RWPE2 (cell line): ENCODE measurements around the gene RESP18.

ENCODE experiments used
- ATAC-seq: fragments of 200-7000 bp; cut with Tn5 transposase; 3 replicates; pipeline ENCODE4 v1.9.1; 2021; ENCODE audit warnings: low read depth
- DNase-seq: peaks from one replicate; pipeline ENCODE4 v3.0.0-alpha.2; 2020; ENCODE audit warnings: low spot score
- H3K27ac ChIP-seq: fragments of 450-650 bp; 2 replicates; pipeline ENCODE4 v1.5.1; 2017; ENCODE audit warnings: mild to moderate bottlenecking; ENCODE audit not compliant: poor library complexity, severe bottlenecking
- H3K27me3 ChIP-seq: fragments of 250-450 bp; sonication (Bioruptor Pico); 2 replicates; pipeline ENCODE4 v1.5.1; 2021; ENCODE audit warnings: mild to moderate bottlenecking, moderate library complexity; ENCODE audit not compliant: insufficient read depth, poor library complexity, severe bottlenecking
- H3K36me3 ChIP-seq: fragments of 250-450 bp; sonication (Bioruptor Pico); 2 replicates; pipeline ENCODE4 v1.5.1; 2020; ENCODE audit warnings: low read depth, mild to moderate bottlenecking, moderate library complexity
- H3K4me1 ChIP-seq: fragments of 250-450 bp; sonication (Bioruptor Pico); 2 replicates; pipeline ENCODE4 v1.5.1; 2021; ENCODE audit warnings: mild to moderate bottlenecking, moderate library complexity; ENCODE audit not compliant: insufficient read depth, poor library complexity, severe bottlenecking
- H3K4me3 ChIP-seq: fragments of 250-450 bp; sonication (Bioruptor Pico); 2 replicates; pipeline ENCODE4 v1.5.1; 2021; ENCODE audit warnings: mild to moderate bottlenecking, moderate library complexity; ENCODE audit not compliant: severe bottlenecking
- H3K9me3 ChIP-seq: fragments of 250-450 bp; sonication (Bioruptor Pico); 2 replicates; pipeline ENCODE4 v1.5.1; 2021; ENCODE audit warnings: mild to moderate bottlenecking, moderate library complexity; ENCODE audit not compliant: severe bottlenecking
- TF ChIP-seq, protein P1 (sequence below): fragments of 450-650 bp; IDR thresholded peaks from one replicate; pipeline ENCODE4 v1.5.1; 2017; ENCODE audit warnings: mild to moderate bottlenecking, moderate library complexity; ENCODE audit not compliant: poor library complexity, severe bottlenecking

The RESP18 gene

DNA sequence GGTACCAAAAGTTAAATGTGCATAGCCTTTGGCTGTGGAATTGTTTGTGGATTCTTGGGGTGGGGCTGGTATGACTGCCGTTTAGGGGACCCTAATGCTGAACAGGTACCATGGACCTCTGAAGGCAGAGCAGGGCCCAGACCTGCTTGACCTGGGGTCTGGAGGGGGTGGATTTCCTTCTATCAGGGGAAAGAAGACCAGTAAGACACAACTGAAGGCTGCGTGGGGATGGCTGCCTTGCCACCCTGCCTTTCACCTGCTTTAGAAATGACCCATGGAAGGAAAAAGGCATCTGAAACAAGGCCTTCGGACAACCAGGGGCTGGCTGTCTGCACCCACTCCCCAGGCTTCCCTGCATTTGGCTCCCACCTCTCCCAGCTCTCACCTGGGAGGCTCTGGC lies 17.7 kb upstream of the RESP18 start:
- Histone ChIP-seq H3K27ac (no peak overlapping the region), H3K36me3 (no peaks in the 10 kb centered on the region), H3K27me3 (no peaks in the 10 kb centered on the region), H3K9me3 (no peaks in the 10 kb centered on the region), H3K4me1 (no peaks in the 10 kb centered on the region), H3K4me3 (no peak overlapping the region)
- ATAC-seq (no peak), DNase-seq (no peak)
- TF ChIP-seq, protein P1, sequence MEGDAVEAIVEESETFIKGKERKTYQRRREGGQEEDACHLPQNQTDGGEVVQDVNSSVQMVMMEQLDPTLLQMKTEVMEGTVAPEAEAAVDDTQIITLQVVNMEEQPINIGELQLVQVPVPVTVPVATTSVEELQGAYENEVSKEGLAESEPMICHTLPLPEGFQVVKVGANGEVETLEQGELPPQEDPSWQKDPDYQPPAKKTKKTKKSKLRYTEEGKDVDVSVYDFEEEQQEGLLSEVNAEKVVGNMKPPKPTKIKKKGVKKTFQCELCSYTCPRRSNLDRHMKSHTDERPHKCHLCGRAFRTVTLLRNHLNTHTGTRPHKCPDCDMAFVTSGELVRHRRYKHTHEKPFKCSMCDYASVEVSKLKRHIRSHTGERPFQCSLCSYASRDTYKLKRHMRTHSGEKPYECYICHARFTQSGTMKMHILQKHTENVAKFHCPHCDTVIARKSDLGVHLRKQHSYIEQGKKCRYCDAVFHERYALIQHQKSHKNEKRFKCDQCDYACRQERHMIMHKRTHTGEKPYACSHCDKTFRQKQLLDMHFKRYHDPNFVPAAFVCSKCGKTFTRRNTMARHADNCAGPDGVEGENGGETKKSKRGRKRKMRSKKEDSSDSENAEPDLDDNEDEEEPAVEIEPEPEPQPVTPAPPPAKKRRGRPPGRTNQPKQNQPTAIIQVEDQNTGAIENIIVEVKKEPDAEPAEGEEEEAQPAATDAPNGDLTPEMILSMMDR = no peak

DNA sequence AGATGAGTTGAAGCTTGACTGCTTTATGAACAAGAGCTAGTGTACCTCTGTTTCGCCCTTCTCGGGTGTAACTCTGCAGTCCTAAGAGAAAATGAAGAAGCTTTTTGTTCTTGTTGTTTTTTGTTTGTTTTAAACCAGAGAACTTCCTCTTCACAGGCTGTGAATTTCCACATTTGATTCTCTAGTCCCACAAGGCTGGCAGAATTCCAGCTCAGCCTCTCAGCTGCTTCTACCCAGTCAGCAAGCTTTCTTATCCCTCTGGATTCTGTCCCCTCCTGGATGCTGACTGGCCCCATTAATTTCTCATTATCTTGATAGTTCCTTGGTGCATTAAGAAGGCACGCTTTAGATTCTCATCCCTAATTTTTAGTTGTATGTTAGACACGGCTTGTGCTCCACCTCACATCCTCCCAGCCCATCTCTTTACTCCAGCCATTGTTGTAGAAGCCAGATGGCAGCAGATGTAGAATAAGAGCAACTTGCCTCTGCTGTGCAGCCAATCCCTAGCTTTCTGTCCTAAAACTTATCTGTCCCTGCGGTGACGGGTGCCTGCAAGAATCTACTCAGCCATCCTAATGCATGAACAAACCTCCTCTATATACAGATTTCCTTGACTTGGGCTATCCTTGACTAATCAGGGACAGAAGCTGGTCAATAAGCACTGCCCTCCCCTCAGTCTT lies 12.3 kb upstream of the RESP18 start:
- ATAC-seq (no peak), DNase-seq (no peak)
- H3K4me3 ChIP-seq = no peak overlapping the region
- H3K9me3 ChIP-seq = no peaks in the 10 kb centered on the region
- TF ChIP-seq, protein P1 = no peak
- no peak overlapping the region for H3K27ac ChIP-seq
- H3K36me3 ChIP-seq = no peaks in the 10 kb centered on the region
- H3K27me3 ChIP-seq = no peaks in the 10 kb centered on the region
- no peaks in the 10 kb centered on the region for H3K4me1 ChIP-seq

DNA sequence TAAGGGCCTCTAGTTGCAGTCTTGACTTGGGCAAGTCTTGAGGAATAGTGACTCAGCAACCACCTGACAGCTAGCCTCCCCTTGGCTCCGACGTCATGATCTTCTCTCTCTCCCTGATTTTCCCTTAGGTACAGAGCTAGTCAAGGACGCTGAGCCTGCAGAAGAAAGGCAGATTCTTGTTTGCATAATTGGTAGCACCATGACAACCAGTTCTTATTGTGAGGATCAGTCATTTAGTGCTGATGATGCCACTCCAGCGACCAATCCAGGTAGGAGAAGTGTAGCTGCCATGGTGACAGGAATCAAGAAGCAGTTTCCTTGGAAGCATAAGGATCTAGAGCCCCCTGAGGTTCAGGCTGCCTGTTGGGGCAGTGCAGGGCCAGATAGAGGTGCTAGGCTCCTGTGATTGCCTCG lies 2.8 kb upstream of the RESP18 start:
- H3K4me1 ChIP-seq = no peaks in the 10 kb centered on the region
- no peaks in the 10 kb centered on the region for H3K9me3 ChIP-seq
- H3K27ac ChIP-seq = no peak overlapping the region
- TF ChIP-seq, protein P1 = no peak
- no peak overlapping the region for H3K4me3 ChIP-seq
- peaks cover 34% of the 10 kb centered on the region for H3K27me3 ChIP-seq
- no peak for ATAC-seq
- no peak for DNase-seq
- no peaks in the 10 kb centered on the region for H3K36me3 ChIP-seq

DNA sequence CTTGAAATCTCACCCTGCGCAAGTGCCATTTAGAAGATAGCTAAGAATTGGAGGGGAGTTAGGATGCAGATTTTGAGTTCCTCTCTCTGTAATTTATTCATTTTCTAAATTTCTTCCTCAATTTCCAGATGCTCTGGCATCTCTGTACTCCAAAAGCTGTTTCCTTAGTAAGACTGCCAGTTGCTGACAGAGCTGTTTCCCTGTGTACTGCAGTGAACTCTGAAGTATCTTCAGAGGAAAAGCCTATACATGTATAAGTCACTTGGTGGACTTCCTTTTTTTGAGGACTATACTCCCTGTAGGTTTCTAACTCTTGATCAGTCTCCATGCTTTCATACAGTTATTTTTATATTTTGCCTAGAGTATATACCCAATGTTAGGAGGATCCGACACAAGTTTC lies 1.5 kb upstream of the RESP18 start:
- peaks cover 39% of the 10 kb centered on the region for H3K27me3 ChIP-seq
- H3K4me1 ChIP-seq = no peaks in the 10 kb centered on the region
- ATAC-seq (no peak), DNase-seq (no peak)
- H3K9me3 ChIP-seq = no peaks in the 10 kb centered on the region
- no peaks in the 10 kb centered on the region for H3K36me3 ChIP-seq
- no peak overlapping the region for H3K4me3 ChIP-seq
- H3K27ac ChIP-seq = no peak overlapping the region
- TF ChIP-seq, protein P1 = no peak

DNA sequence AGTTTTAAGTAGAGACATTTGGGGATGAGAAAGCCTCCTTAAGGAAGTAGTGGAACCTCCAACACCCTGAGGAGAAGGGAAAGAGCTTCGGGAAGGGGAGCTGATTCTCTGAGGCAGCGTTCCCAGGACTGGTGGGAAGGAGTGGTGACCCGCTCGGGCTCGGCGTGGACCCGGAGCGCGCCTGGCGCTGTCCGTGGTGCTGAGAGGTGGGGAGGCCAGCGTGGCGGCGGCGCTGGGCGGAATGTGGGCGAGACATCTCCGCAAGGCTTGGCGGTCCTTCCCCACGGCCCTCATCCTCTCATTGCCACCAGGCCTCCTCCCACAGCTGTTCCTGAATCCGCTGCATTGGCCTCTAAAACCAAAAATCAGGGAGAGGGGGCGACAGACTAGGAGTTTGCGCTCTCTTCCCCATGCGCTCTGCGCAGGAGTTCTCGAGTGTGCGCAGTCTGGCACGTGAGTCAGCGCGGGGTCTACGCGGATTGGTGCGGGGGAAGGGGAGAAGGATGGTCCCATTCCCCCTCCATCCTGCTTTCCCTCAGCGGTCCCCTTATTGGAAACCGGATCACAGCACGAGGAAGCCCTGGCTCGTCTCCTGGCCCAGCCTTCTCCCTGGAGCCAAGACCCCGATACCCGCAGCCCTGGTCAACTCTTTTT lies 857 bp downstream of the RESP18 start:
- H3K27me3 ChIP-seq = peaks cover 41% of the 10 kb centered on the region
- H3K9me3 ChIP-seq = no peaks in the 10 kb centered on the region
- ATAC-seq (peak; percentile 66; the same call in 2 of the 3 replicates), DNase-seq (no peak)
- no peaks in the 10 kb centered on the region for H3K36me3 ChIP-seq
- H3K4me1 ChIP-seq = no peaks in the 10 kb centered on the region
- no peak overlapping the region for H3K4me3 ChIP-seq
- H3K27ac ChIP-seq = no peak overlapping the region
- TF ChIP-seq, protein P1 = no peak
